GM12891 (cell line): ENCODE measurements around the gene PBX2.

ENCODE experiments used
- DNase-seq: peaks from one replicate; pipeline ENCODE4 v3.0.0; 2011; ENCODE audit warnings: low spot score; ENCODE audit not compliant: insufficient read length
- FAIRE-seq: peaks from 2 replicates; lab custom pipeline; 2011; peaks lifted over from hg19 to GRCh38; lab: Jason Lieb, UNC
- PAX5 ChIP-seq: IDR thresholded peaks from 2 replicates; pipeline ENCODE4 v1.6.1; 2011; ENCODE audit warnings: low read length, moderate library complexity, mild to moderate bottlenecking; ENCODE audit not compliant: insufficient read depth, severe bottlenecking
- POLR2A ChIP-seq: IDR thresholded peaks from 2 replicates; pipeline ENCODE4 v1.6.1; 2011; ENCODE audit warnings: low read depth, low read length, control low read depth
- POLR2AphosphoS5 ChIP-seq: IDR thresholded peaks from 2 replicates; pipeline ENCODE4 v1.6.1; 2011; ENCODE audit warnings: low read depth, low read length, control low read depth
- POU2F2 ChIP-seq: IDR thresholded peaks from 2 replicates; pipeline ENCODE4 v1.6.1; 2011; ENCODE audit warnings: low read depth, mild to moderate bottlenecking, control low read depth, low read length, moderate library complexity
- SPI1 ChIP-seq: IDR thresholded peaks from 2 replicates; pipeline ENCODE4 v1.6.1; 2011; ENCODE audit warnings: low read depth, low read length, control low read depth
- TAF1 ChIP-seq: IDR thresholded peaks from 2 replicates; pipeline ENCODE4 v1.6.1; 2011; ENCODE audit warnings: low read depth, low read length, control low read depth

PBX2 gene

DNA sequence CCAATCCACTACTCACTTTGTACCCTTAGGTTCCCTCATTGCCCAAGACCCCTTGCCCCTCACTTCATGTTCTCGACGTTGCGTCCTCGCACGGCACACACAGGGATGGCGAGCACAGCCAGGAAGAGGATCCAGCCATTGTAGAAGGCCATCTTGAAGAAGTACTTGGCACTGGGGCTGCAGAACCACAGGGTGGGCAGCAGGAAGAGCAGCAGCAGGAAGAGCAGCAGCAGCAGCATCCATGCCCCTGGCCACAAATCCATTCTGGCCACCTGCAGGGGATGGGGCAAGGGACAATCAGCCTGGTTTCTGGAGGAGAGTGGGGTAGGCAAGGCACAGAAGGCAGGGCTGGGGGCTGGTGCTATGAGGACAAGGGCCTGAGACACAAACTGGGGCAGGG, 18.8 kb downstream of the PBX2 start:
- DNase-seq, result no peak
- FAIRE-seq, result no peak
- TF ChIP-seq TAF1 (no peak), SPI1 (no peak), POU2F2 (no peak), PAX5 (no peak), POLR2AphosphoS5 (no peak), POLR2A (no peak)

DNA sequence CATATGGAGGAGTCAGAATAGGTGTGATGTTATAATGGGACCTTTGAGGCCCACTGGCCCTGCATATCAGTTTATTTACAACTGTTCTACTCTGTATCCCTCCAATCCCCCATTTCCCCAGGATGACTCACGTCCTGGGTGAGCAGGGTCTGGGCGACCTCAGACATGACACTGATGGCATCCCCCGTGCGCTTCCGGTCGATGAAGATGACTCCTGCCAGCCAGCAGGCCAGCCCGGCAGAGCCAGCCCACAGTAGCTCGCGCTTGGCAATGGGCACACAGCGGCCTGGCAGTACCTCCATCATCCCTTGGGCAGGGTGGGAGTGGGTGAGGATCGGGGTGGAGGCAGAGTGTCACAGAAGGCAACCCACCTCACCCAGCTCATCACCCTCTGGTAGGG, 19.7 kb downstream of the PBX2 start:
- FAIRE-seq (no peak), DNase-seq (no peak)
- TF ChIP-seq SPI1, result no peak
- no peak for TF ChIP-seq POLR2A
- TF ChIP-seq PAX5, result no peak
- no peak for TF ChIP-seq TAF1
- TF ChIP-seq POLR2AphosphoS5, result no peak
- TF ChIP-seq POU2F2, result no peak

DNA sequence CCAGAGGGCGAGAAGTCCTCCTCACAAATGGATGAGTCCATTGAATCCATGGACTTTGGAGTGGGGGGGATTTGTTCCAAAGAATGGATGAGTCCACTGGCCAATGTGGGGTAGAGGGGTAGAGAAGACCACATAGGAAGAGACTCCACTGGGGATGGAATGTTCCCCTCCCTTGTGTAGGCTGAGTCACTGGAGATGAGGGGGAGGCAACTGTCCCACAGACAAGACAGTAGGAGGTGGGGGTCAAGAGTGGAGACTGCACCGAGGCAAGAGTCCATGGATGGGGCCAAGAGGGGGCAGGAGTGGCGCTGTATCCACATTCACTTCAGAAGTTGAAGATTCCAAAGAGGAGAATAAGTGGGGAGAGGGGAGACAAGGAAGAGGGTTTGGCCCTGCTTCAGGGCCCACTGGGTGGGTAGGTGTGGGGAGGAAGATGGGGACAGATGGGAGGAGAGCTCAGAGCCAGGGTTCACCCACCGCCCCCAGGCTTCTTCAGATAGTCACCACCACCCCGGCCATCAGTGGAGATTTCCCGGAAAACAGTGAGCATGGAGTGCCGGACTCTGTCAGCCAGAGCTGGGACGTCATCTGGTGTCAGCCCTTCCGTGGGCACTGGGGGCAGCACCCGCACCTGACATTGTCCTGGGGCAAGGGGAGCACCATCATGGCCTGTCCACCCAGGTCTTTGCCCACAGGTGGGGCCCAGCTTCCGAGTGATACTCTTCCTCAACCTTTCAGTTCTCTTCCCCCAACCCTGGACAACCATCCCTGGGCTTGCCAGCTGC, 21.0 kb downstream of the PBX2 start:
- FAIRE-seq (no peak), DNase-seq (no peak)
- TF ChIP-seq TAF1 (no peak), POLR2AphosphoS5 (no peak), PAX5 (no peak), POLR2A (no peak), POU2F2 (no peak), SPI1 (no peak)

DNA sequence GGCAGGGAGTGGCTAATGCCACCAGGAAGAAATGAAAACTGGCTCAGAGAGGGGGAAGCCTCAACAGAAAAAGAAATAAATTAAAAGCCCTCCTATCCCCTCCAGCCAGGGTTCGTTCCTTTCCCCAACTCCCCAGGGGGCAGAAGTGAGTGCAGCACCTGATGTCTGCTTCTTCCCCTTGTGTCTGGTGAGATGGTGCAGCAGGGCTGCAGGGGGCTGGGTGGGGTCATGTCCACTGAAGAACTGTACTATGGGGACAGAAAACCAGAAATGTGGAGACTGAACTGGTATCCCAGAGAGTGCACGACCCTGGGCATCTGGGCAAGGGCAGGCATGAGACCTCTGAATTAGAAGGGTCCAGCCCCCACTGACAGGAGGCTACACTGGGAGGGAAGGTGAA, 21.7 kb downstream of the PBX2 start:
- no peak for FAIRE-seq

DNA sequence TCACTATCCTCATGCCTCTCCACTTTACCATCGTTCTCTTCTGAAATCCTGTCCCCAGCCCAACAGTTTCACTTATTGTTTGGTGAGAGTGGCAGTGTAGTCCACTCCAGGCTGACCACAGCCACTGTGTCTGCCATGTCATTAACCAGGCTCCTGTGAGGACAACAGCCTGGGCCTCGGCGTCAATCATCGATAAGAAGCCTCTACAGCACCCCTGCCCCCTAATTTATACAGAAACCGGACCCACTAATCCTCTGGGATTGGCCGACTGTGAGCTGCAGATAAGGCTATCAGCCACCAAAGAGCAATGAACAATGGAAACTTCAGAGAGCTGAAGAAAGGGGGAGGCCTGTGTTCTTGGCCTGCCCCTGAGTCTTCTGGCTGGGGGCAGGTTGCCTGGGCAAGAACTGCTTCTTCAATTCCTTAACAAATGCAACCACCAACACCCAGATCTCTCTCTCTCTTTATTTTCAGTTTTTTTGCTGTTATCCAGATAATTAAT, 22.2 kb downstream of the PBX2 start:
- DNase-seq (no peak), FAIRE-seq (no peak)
- no peak for TF ChIP-seq PAX5
- TF ChIP-seq POLR2AphosphoS5, result no peak
- no peak for TF ChIP-seq SPI1
- TF ChIP-seq POU2F2, result no peak
- no peak for TF ChIP-seq TAF1
- TF ChIP-seq POLR2A, result no peak

More for the DNA sequence above, 21.7 kb downstream of the PBX2 start:
- no peak for TF ChIP-seq POLR2A
- TF ChIP-seq TAF1, result no peak
- TF ChIP-seq PAX5, result no peak
- no peak for TF ChIP-seq POU2F2
- no peak for TF ChIP-seq POLR2AphosphoS5
- TF ChIP-seq SPI1, result no peak
- no peak for DNase-seq

DNA sequence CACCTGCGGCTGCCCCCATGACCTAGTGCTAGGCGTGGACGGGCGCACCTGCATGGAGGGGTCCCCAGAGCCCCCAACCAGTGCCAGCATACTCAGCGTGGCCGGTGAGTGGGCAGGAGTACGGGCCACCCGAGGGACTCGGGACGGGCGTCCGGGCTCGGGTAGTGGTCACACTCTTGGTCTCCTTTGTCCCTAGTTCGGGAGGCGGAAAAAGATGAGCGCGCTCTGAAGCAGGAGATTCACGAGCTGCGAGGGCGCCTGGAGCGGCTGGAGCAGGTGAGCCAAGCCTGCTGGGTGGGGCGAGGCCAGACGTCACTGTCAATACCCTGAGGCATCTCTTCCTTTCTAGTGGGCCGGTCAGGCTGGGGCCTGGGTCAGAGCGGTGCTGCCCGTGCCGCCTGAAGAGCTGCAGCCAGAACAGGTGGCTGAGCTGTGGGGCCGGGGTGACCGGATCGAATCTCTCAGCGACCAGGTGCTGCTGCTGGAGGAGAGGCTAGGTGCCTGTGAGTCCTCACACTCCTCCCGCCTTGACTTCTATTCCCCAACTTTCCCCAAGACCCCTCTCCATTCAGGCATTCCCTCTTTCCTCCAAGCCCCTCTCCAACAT, 22.7 kb downstream of the PBX2 start:
- FAIRE-seq, result no peak

DNA sequence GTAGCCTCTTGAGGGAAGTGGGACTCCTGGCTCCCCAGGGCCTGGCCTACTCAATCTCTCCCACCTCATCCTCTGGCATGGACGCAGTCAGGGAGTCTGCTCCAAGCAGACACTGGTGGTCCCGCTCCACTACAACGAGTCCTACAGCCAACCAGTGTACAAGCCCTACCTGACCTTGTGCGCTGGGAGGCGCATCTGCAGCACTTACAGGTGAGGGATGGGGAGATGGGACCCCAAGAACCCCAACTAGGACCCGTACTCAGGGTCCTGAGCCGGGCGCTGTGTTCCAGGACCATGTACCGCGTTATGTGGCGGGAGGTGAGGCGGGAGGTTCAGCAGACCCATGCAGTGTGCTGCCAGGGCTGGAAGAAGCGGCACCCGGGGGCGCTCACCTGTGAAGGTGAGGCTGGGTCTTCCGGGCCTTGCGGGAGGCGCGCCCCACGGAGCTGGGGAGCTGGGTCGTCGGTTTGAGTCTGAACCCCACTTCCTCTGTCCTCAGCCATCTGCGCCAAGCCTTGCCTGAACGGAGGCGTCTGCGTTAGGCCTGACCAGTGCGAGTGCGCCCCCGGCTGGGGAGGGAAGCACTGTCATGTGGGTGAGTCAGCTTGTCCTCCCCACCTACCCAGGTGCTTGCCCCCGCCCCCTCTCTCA, 23.5 kb downstream of the PBX2 start:
- FAIRE-seq (no peak), DNase-seq (no peak)
- TF ChIP-seq POU2F2, result no peak
- TF ChIP-seq PAX5, result no peak
- no peak for TF ChIP-seq POLR2A
- no peak for TF ChIP-seq SPI1
- no peak for TF ChIP-seq POLR2AphosphoS5
- no peak for TF ChIP-seq TAF1

More for the DNA sequence above, 22.7 kb downstream of the PBX2 start:
- no peak for TF ChIP-seq POU2F2
- no peak for TF ChIP-seq PAX5
- TF ChIP-seq TAF1, result no peak
- no peak for DNase-seq

DNA sequence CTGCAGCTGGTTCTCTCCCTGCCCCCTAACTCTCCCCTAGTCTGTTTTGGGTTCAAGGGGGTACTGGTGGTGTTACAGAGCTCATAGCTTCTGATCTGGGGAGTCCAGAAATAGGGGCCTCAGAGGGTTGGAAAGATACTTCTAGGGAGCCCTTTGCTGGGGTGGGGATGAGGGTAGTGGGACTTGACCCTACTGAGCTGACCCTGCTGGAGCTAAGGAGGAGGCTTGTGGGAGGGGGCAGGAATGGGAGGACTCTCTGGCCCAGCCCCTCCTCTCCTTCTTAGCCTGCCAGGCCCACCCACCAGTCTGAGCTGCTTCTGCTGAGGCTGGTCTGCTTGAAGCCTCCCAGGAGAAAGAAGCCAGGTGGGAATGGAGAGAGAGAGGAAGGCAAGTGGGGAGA, 25.7 kb downstream of the PBX2 start, which contains the start of gene EGFL8:
TSS of gene EGFL8 (plus strand) at position 301 of the 400 bp plus-strand sequence. CDS start 1,571 bp downstream, outside the sequence.
- no peak for TF ChIP-seq POLR2A
- no peak for TF ChIP-seq PAX5
- FAIRE-seq (no peak), DNase-seq (no peak)

DNA sequence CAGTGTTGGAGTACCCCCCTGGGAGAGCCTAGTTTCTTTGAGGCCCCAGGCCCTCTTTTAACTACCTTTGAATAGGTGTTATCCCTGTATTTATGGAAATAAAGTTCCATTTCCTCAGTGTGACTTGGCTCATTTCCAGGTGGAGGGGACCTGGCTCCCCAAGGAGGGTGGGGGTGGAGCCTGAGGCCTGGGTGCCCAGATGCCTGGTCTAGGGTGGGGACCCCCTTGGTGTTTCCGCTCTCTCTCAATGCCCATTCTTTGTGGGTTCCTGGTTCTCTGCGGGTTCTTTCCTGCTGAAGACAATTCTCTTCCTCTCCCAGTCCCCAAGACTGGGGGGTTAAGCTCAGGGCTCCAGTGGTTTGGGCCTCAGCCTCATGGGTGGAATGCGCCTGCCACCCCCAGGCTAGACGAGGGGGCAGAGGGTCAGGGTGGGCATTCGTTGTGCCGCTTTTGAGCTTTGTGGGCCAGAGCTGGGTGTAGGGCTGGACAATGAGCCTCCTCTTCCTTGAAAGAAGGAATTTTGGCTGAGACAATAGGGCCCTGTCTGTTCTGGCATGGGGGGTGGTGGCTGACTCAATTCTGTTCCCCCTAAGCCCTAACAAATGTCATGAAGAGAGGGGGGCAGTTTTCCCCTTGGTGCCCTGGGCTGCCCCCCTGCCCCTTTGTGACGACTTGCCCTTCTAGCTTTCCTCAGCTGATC, 26.3 kb downstream of the PBX2 start:
- no peak for TF ChIP-seq TAF1
- no peak for TF ChIP-seq POLR2A
- TF ChIP-seq POU2F2, result no peak
- no peak for TF ChIP-seq PAX5
- no peak for TF ChIP-seq SPI1
- no peak for TF ChIP-seq POLR2AphosphoS5
- no peak for FAIRE-seq
- no peak for DNase-seq
